Measurements from ENCODE around the gene SORCS3. TPM values are rescaled to one million over a fixed set of nuclear protein-coding genes. Genes with fewer than 3 reads are reported as not detected.

Gene SORCS3
- total RNA-seq, 2 donors from 2014 or later, result 0.68 TPM; not detected in 1

- no peaks in the 10 kb centered on the region for H3K36me3 ChIP-seq (ENCODE audit: control insufficient read depth, insufficient read depth, low read length)
- TF ChIP-seq CTCF (conservative IDR thresholded peaks at IDR 0.05), result no peak
- Mint-ChIP-seq H3K27ac (no peak overlapping the region), H3K27me3 (ENCODE audit: insufficient read depth) (peaks cover 11% of the 10 kb centered on the region), H3K9me3 (no peaks in the 10 kb centered on the region), H3K36me3 (ENCODE audit: low read depth) (no peaks in the 10 kb centered on the region), H3K4me3 (no peak overlapping the region), H3K4me1 (peaks cover 3% of the 10 kb centered on the region)
- DNase-seq, result no peak
- peaks cover 16% of the 10 kb centered on the region for H3K27me3 ChIP-seq (ENCODE audit: control insufficient read depth, insufficient read depth, low read length, poor library complexity, severe bottlenecking)
- no peaks in the 10 kb centered on the region for H3K9me3 ChIP-seq (ENCODE audit: control insufficient read depth, low read length)
- no peak overlapping the region for H3K4me3 ChIP-seq (ENCODE audit: low read length)
- no peak overlapping the region for H3K27ac ChIP-seq (ENCODE audit: low read depth, low read length)
- no peaks in the 10 kb centered on the region for H3K4me1 ChIP-seq (ENCODE audit: control insufficient read depth, insufficient read depth, low read length)
- no peak overlapping the region for H3K9ac ChIP-seq (ENCODE audit: extremely low read depth, low read length, poor library complexity, severe bottlenecking)
These were observed 37.6 kb downstream of the SORCS3 start for GRCh38 chr10:104678658-104679057.

- Histone ChIP-seq H3K36me3 (ENCODE audit: control insufficient read depth, insufficient read depth, low read length) (no peaks in the 10 kb centered on the region), H3K27me3 (ENCODE audit: control insufficient read depth, insufficient read depth, low read length, poor library complexity, severe bottlenecking) (peaks cover 23% of the 10 kb centered on the region), H3K27ac (ENCODE audit: low read depth, low read length) (no peak overlapping the region), H3K9me3 (ENCODE audit: control insufficient read depth, low read length) (no peaks in the 10 kb centered on the region), H3K9ac (ENCODE audit: extremely low read depth, low read length, poor library complexity, severe bottlenecking) (no peak overlapping the region), H3K4me3 (ENCODE audit: low read length) (peak overlapping the region; percentile 74), H3K4me1 (ENCODE audit: control insufficient read depth, insufficient read depth, low read length) (no peaks in the 10 kb centered on the region)
- Mint-ChIP-seq H3K4me1 (peaks cover 3% of the 10 kb centered on the region), H3K27me3 (ENCODE audit: insufficient read depth) (peaks cover 19% of the 10 kb centered on the region), H3K36me3 (ENCODE audit: low read depth) (no peaks in the 10 kb centered on the region), H3K27ac (peak overlapping the region; percentile 91), H3K4me3 (peak overlapping the region; percentile 73), H3K9me3 (no peaks in the 10 kb centered on the region)
- peak; percentile 42 for TF ChIP-seq CTCF (conservative IDR thresholded peaks at IDR 0.05)
- DNase-seq, result peak; percentile 87
- 29 to 34% methylated on average over 17 to 35 of the region's 35 CpGs for WGBS, 2 experiments (ENCODE audit: insufficient coverage in 1 of 2, insufficient read length in 1 of 2)
These were observed 39.6 kb downstream of the SORCS3 start for GRCh38 chr10:104680467-104681401.

- Mint-ChIP-seq H3K27ac (no peak overlapping the region), H3K4me1 (peaks cover 3% of the 10 kb centered on the region), H3K4me3 (peak overlapping the region; percentile 73), H3K36me3 (ENCODE audit: low read depth) (no peaks in the 10 kb centered on the region), H3K27me3 (ENCODE audit: insufficient read depth) (peaks cover 22% of the 10 kb centered on the region), H3K9me3 (no peaks in the 10 kb centered on the region)
- Histone ChIP-seq H3K9me3 (ENCODE audit: control insufficient read depth, low read length) (no peaks in the 10 kb centered on the region), H3K27ac (ENCODE audit: low read depth, low read length) (no peak overlapping the region), H3K4me1 (ENCODE audit: control insufficient read depth, insufficient read depth, low read length) (no peaks in the 10 kb centered on the region), H3K27me3 (ENCODE audit: control insufficient read depth, insufficient read depth, low read length, poor library complexity, severe bottlenecking) (peaks cover 23% of the 10 kb centered on the region), H3K36me3 (ENCODE audit: control insufficient read depth, insufficient read depth, low read length) (no peaks in the 10 kb centered on the region), H3K4me3 (ENCODE audit: low read length) (peak overlapping the region; percentile 74), H3K9ac (ENCODE audit: extremely low read depth, low read length, poor library complexity, severe bottlenecking) (no peak overlapping the region)
- DNase-seq, result no peak
- no peak for TF ChIP-seq CTCF (conservative IDR thresholded peaks at IDR 0.05)
- WGBS, 2 experiments (ENCODE audit: insufficient coverage in 1 of 2, insufficient read length in 1 of 2), result 91 to 94% methylated on average over 2 of the region's 2 CpGs
These were observed 40.4 kb downstream of the SORCS3 start for GRCh38 chr10:104681485-104681884.

All from endodermal cell (in vitro differentiated cells).